Loucy (cell line): ENCODE data around the gene PKN1.
"Not testable (repeated sequence)": the region's sequence is repeated elsewhere in the genome, so short reads cannot be mapped to it uniquely, and the experiment has no call there.

Experiments used
- EZH2phosphoT487 ChIP-seq: fragments of 200-600 bp; IDR thresholded peaks from 2 replicates; pipeline ENCODE4 v1.6.1; 2018; ENCODE audit warnings: antibody characterized with exemption, mild to moderate bottlenecking, moderate library complexity, borderline replicate concordance
- TF ChIP-seq, protein P1 (sequence below): fragments of 200-600 bp; sonication (generic); conservative IDR thresholded peaks from 2 replicates; pipeline ENCODE4 v1.5.1; 2014; ENCODE audit warnings: mild to moderate bottlenecking, antibody characterized with exemption, low read length

DNA sequence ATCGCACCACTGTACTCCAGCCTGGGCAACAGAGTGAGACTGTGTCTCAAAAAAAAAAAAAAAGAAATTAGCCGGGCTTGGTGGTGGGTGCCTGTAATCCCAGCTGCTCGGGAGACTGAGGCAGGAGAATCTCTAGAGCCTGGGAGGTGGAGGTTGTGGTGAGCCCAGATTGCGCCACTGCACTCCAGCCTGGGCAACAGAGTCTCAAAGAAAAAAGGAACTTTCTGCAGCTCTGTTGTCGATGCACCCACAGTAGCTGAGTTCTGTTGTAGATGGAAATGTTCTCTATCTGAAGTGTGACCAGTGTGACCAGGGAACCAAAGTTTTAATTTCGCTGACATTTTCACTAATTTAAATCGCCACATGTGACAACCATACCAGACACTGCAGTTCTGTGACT lies 29.3 kb downstream of the PKN1 start:
- TF ChIP-seq, protein P1, sequence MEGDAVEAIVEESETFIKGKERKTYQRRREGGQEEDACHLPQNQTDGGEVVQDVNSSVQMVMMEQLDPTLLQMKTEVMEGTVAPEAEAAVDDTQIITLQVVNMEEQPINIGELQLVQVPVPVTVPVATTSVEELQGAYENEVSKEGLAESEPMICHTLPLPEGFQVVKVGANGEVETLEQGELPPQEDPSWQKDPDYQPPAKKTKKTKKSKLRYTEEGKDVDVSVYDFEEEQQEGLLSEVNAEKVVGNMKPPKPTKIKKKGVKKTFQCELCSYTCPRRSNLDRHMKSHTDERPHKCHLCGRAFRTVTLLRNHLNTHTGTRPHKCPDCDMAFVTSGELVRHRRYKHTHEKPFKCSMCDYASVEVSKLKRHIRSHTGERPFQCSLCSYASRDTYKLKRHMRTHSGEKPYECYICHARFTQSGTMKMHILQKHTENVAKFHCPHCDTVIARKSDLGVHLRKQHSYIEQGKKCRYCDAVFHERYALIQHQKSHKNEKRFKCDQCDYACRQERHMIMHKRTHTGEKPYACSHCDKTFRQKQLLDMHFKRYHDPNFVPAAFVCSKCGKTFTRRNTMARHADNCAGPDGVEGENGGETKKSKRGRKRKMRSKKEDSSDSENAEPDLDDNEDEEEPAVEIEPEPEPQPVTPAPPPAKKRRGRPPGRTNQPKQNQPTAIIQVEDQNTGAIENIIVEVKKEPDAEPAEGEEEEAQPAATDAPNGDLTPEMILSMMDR = not testable (repeated sequence)
- TF ChIP-seq EZH2phosphoT487 = not testable (repeated sequence)
